ENCODE results near the gene LMNTD2.

Gene LMNTD2

DNA sequence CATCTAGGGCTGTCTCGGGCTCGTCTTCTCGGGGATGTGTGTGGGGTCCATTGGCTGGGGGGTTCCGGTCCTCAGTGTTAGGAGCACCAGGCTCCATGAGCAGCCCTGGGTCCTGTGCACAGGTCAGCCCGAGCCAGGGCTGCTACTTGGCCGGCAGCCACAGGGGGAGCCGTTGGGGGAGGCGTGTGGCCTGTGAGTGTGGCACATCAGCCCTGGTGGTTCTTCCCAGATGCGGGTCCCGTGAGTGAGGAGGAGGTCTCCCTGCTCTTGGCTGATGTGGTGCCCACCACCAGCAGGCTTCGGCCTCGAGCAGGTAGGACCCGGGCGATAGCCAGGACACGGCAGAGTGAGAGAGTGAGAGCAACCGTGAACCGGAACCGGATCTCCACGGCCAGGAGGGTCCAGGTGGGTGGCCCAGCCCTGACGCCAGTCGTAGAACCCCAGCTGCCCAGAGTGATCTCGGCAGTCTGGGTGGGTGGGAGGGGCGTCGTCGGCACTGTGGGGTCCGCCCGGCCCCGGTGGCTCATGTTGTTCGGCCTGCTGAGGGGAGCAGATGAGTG, 36.7 kb upstream of the LMNTD2 start:
- TF ChIP-seq POLR2A (IDR thresholded peaks at IDR 0.05; ENCODE audit: low read depth, low read length), result no peak
- FAIRE-seq, result no peak
- DNase-seq (ENCODE audit: insufficient read length, low spot score), result no peak

DNA sequence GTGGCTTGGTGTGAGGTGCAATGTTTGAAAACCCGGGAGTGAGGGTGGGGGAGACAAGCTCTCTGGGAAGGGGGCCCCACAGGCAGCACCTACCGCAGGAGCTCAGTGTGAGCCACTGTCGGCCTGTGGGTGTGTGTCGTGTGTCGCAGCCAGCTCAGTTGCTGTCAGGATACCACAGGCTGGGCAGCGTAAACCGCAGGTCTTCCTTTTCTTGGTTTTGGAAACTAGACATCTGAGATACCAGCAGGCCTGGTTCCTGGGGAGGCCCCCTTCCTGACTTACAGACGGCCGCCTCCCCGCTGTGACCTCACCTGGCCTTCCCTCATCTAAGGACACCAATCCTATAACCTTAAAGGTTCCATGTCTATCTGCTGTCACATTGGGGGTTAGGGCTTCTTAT, 35.8 kb upstream of the LMNTD2 start:
- no peak for FAIRE-seq

DNA sequence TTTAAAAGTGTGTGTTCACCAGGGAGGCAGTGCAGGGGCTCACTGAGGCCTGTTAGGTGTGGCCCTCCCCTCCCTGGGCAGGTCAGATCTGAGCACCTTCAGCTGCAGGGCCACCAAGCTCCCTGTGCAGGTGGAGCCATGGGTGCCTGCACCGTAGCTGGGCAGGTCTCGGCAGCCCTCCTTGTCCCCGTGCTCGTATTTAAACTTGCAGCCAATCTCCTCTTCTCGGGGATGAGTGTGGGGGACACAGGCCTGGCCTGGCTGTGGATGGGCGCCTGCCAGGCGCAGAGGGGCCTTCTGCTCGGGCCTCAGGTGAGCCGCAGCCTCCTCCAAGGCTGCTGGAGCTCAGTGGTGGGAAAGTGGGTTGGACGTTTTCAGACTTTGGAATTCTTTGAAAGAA, 34.9 kb upstream of the LMNTD2 start:
- FAIRE-seq (no peak), DNase-seq (ENCODE audit: insufficient read length, low spot score) (no peak)
- no peak for TF ChIP-seq POLR2A (IDR thresholded peaks at IDR 0.05; ENCODE audit: low read depth, low read length)

More for the DNA sequence above, 35.8 kb upstream of the LMNTD2 start:
- no peak for DNase-seq (ENCODE audit: insufficient read length, low spot score)
- no peak for TF ChIP-seq POLR2A (IDR thresholded peaks at IDR 0.05; ENCODE audit: low read depth, low read length)

DNA sequence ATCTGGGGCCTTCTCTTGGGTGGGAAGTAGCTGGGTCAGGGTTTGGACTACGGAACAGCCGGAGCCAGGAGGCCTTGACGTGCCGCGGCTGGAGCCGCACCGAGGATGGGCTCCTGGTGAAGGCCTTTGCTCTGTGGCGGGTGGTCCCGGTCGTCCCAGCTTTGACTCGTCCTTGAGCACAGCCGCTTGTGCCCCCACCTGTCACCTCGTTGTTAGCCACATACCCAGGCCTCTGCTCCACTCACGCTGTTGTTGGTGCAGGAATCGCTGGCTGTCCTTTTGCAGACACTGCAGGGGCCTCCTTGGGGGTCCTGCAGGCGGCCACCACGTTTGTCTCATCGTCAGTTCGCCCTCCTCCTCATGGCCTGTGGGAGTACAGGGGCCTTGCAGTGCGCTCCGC, 32.8 kb upstream of the LMNTD2 start:
- no peak for TF ChIP-seq POLR2A (IDR thresholded peaks at IDR 0.05; ENCODE audit: low read depth, low read length)
- DNase-seq (ENCODE audit: insufficient read length, low spot score), result no peak
- no peak for FAIRE-seq

DNA sequence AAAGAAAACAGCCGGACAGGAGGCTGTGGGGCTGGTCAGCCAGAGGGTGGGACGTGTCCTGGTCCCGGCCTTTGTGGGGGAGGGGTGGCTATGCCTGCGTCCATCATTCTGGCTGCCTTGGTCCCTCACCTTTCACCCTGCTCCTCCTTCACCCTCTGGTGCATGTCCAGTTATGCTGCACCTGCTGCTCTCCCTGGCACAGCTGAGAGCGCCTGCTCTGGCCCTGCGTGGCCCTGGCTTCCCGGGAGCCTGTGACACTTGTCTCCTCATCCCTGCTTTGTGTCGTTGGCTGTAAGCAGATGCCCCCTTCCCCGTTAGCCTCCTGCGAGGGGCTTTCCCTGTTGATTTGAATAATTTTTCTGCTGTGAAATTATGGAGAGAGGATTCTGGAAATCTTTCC, 32.4 kb upstream of the LMNTD2 start:
- no peak for DNase-seq (ENCODE audit: insufficient read length, low spot score)
- TF ChIP-seq POLR2A (IDR thresholded peaks at IDR 0.05; ENCODE audit: low read depth, low read length), result 0 out of 2 replicates have a peak, but pooled peaks have one; percentile 6
- no peak for FAIRE-seq

DNA sequence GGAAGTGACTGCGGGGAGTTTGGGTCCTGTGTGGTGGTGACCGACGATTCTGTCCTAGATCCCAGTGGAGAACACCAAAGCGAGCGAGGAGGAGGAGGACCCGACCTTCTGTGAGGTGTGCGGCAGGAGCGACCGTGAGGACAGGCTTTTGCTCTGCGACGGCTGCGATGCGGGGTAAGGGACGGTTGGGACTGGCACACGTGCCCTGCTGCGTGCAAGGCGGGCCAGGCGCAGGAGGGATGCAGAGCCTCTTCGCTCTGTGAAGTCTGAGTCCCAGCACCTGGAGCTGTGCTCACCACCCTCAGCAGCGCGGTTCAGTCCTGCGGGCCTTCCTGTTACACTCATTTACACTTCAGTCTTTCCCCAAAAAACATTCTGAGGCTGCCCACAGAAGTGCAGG, 32.0 kb upstream of the LMNTD2 start:
- TF ChIP-seq POLR2A (IDR thresholded peaks at IDR 0.05; ENCODE audit: low read depth, low read length), result no peak
- DNase-seq (ENCODE audit: insufficient read length, low spot score) (no peak), FAIRE-seq (no peak)

DNA sequence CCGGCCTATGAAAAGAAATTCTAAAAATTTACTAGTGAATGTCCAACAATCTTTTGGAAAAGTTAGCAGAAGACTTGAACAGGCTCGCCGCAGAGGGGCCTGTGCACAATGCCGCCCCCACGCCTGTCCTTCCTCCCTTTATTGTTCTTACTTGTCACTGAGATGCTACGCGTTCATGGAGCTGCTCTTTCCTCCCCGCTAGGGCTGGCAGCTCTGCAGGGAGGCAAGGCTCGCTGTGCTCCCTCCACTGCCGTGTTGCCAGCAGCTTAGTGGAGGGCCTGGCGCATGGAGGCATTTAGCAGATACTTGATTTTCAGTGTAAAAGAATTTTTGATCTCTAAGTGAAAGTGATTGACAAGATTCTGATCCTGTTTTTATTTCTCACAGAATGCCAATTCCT, 30.5 kb upstream of the LMNTD2 start:
- no peak for DNase-seq (ENCODE audit: insufficient read length, low spot score)
- no peak for FAIRE-seq
- no peak for TF ChIP-seq POLR2A (IDR thresholded peaks at IDR 0.05; ENCODE audit: low read depth, low read length)

DNA sequence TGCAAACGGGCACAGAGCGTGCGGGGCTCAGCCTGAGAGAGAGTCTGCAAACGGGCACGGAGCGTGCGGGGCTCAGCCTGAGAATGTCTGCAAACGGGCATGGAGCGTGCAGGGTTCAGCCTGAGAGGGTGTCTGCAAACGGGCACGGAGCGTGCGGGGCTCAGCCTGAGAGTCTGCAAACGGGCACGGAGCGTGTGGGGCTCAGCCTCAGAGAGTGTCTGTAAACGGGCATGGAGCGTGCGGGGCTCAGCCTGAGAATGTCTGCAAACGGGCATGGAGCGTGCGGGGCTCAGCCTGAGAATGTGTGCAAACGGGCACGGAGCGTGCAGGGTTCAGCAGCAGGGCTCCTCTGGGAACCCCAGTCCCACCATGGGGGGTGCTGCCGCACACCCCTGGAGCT, 29.3 kb upstream of the LMNTD2 start:
- TF ChIP-seq POLR2A (IDR thresholded peaks at IDR 0.05; ENCODE audit: low read depth, low read length), result no peak
- no peak for DNase-seq (ENCODE audit: insufficient read length, low spot score)
- FAIRE-seq, result no peak

DNA sequence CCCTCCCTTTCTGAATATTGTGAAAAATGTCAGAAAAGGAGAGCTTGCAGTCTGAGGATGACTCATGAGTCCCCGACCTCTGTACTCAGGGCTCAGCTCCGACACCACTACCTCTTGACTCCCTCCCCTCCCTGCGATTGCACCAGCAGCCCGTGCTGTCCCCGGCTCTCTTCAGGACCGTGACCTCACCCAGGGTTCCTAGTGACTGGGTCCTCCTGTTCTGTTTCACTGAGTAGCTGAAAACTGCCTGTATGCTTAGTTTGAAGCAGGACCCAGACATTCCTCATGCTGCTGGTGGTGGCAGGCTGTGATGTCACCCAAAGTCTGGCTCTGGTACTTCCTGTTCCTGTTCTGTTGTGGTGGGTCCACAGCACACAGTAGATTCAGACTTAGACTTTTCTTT, 27.4 kb upstream of the LMNTD2 start:
- FAIRE-seq (no peak), DNase-seq (ENCODE audit: insufficient read length, low spot score) (peak; percentile 71)
- no peak for TF ChIP-seq POLR2A (IDR thresholded peaks at IDR 0.05; ENCODE audit: low read depth, low read length)

DNA sequence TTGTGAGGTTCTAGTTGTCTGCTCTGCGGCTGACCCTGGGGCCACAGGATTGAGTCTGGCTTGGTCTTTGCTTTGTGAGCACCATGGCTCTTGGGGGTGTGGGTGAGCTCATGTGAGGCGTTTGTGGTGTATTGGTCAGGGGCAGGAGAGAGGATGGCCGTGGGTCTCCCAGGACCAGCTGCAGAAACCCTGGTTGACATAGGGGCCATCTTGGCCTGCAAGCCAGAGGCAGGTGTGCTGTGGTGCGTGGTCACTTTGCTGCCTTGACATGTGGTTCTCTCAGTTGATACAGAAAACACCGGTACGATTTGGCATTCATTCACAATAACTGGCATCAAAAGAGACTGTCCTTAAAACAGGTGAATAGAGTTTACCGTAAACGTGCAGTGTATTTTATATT, 27.0 kb upstream of the LMNTD2 start:
- no peak for FAIRE-seq
- no peak for DNase-seq (ENCODE audit: insufficient read length, low spot score)

DNA sequence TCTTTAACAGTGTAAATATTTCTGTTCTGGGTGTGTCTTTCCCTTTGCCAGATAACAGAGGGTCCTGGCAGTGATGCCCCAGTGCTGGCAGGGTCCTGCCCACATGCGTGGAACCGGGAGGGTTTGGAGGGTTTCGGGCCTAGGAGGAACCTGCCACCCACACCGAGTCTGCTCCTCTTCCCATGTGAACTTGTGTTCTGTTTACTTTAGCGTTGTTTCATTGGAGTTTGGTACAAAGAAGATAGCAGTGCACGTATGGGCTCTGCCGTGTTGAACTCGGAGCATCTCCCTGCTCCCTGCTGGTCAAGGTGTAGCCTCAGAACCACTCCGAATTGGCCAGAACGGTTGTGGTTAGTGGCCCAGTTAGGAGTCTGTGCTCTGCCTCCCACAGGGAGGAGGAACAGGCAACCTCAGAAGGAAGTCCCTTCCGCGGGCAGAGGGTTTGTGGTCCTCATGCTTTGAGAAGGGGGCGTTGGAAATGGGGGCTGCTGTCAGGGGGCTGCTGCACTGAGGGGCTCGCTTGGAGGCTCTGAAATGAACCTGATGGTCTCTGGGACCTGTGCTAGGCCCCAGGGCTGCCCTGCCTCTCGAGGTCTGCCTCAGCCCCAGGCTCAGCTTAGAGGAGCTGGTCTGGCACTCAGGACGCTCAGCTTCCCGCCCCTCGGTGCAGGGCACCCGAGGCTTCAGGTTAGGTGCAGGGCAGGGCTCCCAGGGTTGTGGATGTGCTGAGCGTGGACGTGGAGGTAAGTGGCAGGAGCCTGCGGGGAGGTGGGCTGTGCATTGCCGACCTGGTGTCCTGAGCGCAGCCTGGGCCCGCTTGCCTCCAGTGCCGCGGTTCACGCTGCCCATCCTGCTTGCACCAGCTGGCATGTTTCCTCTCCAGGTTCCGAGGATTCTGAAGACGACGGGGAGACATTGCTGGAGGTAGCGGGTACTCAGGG, 26.1 kb upstream of the LMNTD2 start:
- no peak for FAIRE-seq
- no peak for DNase-seq (ENCODE audit: insufficient read length, low spot score)

More for the DNA sequence above, 27.0 kb upstream of the LMNTD2 start:
- TF ChIP-seq POLR2A (IDR thresholded peaks at IDR 0.05; ENCODE audit: low read depth, low read length), result no peak

DNA sequence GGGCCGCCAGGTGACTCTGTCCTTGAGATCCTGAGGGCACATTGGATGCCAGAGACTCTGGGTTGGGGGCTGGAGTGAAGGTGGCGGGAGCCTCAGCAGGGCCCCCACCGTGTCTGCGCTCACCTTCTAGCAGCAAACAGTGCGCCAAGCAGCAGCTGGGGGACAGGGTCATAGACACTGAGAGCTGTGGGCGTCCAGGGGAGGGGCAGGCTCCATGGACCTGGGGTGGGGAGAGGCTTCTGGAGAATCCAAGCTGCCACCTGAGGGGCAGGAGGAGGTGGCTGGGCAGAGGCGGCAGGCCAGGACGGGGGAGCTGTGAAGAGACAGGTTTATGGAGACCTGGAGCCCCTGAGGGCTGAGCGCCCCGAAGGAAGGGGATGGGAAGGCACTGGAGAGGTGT, 23.7 kb upstream of the LMNTD2 start:
- FAIRE-seq (no peak), DNase-seq (ENCODE audit: insufficient read length, low spot score) (no peak)
- TF ChIP-seq POLR2A (IDR thresholded peaks at IDR 0.05; ENCODE audit: low read depth, low read length), result no peak

More for the DNA sequence above, 26.1 kb upstream of the LMNTD2 start:
- TF ChIP-seq POLR2A (IDR thresholded peaks at IDR 0.05; ENCODE audit: low read depth, low read length), result no peak

DNA sequence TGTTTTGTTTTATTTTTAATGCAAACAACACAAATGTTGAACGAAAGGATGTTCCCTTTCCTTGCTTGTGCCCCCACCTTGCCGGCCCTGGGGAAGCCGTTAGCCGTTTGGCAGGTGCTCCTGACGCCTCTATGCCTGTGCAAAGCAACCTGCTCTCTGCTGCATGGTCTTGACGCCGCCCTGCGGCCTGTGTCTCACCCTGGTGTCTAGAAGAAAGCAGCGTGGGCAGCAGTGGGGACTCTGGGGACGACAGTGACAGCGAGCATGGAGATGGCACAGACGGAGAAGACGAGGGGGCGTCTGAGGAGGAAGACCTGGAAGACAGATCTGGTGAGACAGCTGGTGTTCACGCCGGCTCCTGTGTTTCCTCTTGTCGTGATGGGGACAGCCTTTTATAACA, 21.2 kb upstream of the LMNTD2 start:
- TF ChIP-seq POLR2A (IDR thresholded peaks at IDR 0.05; ENCODE audit: low read depth, low read length), result no peak
- FAIRE-seq (no peak), DNase-seq (ENCODE audit: insufficient read length, low spot score) (no peak)

DNA sequence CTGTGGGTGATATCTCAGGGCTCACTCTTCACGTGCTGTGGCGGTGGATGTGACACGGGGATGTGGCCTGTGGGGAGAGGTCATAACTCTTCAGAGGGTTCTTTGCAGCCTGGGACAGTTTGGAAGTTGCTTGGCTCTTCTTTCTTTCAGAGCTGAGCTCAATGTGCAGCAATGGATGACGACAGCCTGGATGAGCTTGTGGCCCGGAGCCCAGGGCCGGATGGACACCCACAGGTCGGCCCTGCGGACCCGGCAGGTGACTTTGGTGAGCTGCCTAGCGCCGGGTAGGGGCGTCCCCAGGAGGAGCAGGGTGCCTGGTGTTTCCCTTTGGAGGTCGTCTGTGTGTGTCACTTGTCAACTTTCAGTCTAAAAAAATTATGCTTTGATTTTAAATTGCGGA, 20.8 kb upstream of the LMNTD2 start:
- TF ChIP-seq POLR2A (IDR thresholded peaks at IDR 0.05; ENCODE audit: low read depth, low read length), result no peak
- no peak for DNase-seq (ENCODE audit: insufficient read length, low spot score)
- FAIRE-seq, result no peak
